ENCODE measurements around the gene SYNJ1. TPM values are rescaled to one million over a fixed set of nuclear protein-coding genes. Genes with fewer than 3 reads are reported as not detected.
"Not testable (repeated sequence)": the region's sequence is repeated elsewhere in the genome, so short reads cannot be mapped to it uniquely, and the experiment has no call there.

SYNJ1 gene
- polyA plus RNA-seq, 3 donors: 12.2 to 15.7 (median 14.6) TPM

GRCh38 chr21:32735524-32735923, 7.7 kb upstream of the SYNJ1 start:
- DNase-seq: no peak

- no peak for DNase-seq
Observed at GRCh38 chr21:32733990-32734613, 6.3 kb upstream of the SYNJ1 start.

GRCh38 chr21:32733356-32733755, 5.5 kb upstream of the SYNJ1 start:
- DNase-seq: no peak

GRCh38 chr21:32732544-32732943, 4.7 kb upstream of the SYNJ1 start:
- DNase-seq: no peak

GRCh38 chr21:32728848-32729247, 1.0 kb upstream of the SYNJ1 start:
- no peak for DNase-seq

GRCh38 chr21:32728456-32728839, 635 bp upstream of the SYNJ1 start:
- DNase-seq: no peak

- peak; percentile 28 for DNase-seq
Observed at GRCh38 chr21:32726839-32727686, 750 bp downstream of the SYNJ1 start.

- DNase-seq: no peak
Observed at GRCh38 chr21:32719085-32719484, 8.7 kb downstream of the SYNJ1 start.

GRCh38 chr21:32717851-32718316, 9.9 kb downstream of the SYNJ1 start:
- no peak for DNase-seq

- no peak for DNase-seq
Observed at GRCh38 chr21:32716486-32716885, 11.3 kb downstream of the SYNJ1 start.

GRCh38 chr21:32713726-32714125, 14.1 kb downstream of the SYNJ1 start:
- no peak for DNase-seq

- no peak for DNase-seq
Observed at GRCh38 chr21:32712641-32713040, 15.2 kb downstream of the SYNJ1 start.

- no peak for DNase-seq
Observed at GRCh38 chr21:32712043-32712442, 15.8 kb downstream of the SYNJ1 start.

GRCh38 chr21:32710987-32711386, 16.8 kb downstream of the SYNJ1 start:
- no peak for DNase-seq

- no peak for DNase-seq
Observed at GRCh38 chr21:32710069-32710784, 17.6 kb downstream of the SYNJ1 start.

- no peak for DNase-seq
Observed at GRCh38 chr21:32708069-32708468, 19.7 kb downstream of the SYNJ1 start.

GRCh38 chr21:32705901-32706300, 21.9 kb downstream of the SYNJ1 start:
- no peak for DNase-seq

- DNase-seq: no peak
Observed at GRCh38 chr21:32705139-32705538, 22.7 kb downstream of the SYNJ1 start.

- DNase-seq: no peak
Observed at GRCh38 chr21:32702702-32703101, 25.1 kb downstream of the SYNJ1 start.

GRCh38 chr21:32698971-32699693, 28.7 kb downstream of the SYNJ1 start:
- no peak for DNase-seq

- no peak for DNase-seq
Observed at GRCh38 chr21:32698286-32698685, 29.5 kb downstream of the SYNJ1 start.

GRCh38 chr21:32695482-32695881, 32.3 kb downstream of the SYNJ1 start:
- not testable (repeated sequence) for DNase-seq

All from renal pelvis (tissue), 4 donors.